Measurements from ENCODE around the gene ATP8B1.

- TF ChIP-seq, protein P1, sequence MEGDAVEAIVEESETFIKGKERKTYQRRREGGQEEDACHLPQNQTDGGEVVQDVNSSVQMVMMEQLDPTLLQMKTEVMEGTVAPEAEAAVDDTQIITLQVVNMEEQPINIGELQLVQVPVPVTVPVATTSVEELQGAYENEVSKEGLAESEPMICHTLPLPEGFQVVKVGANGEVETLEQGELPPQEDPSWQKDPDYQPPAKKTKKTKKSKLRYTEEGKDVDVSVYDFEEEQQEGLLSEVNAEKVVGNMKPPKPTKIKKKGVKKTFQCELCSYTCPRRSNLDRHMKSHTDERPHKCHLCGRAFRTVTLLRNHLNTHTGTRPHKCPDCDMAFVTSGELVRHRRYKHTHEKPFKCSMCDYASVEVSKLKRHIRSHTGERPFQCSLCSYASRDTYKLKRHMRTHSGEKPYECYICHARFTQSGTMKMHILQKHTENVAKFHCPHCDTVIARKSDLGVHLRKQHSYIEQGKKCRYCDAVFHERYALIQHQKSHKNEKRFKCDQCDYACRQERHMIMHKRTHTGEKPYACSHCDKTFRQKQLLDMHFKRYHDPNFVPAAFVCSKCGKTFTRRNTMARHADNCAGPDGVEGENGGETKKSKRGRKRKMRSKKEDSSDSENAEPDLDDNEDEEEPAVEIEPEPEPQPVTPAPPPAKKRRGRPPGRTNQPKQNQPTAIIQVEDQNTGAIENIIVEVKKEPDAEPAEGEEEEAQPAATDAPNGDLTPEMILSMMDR (IDR thresholded peaks at IDR 0.05; ENCODE audit: control extremely low read depth in 1 of 3, insufficient read depth in 1 of 3, low read depth in 1 of 3, low read length in 3 of 3) = no peak
- TF ChIP-seq EZH2 (IDR thresholded peaks at IDR 0.05; ENCODE audit: low read depth, low read length, severe bottlenecking) (no peak), KDM5A (IDR thresholded peaks at IDR 0.05; ENCODE audit: low read length) (no peak), GTF2F1 (IDR thresholded peaks at IDR 0.05; ENCODE audit: borderline replicate concordance, low read depth, low read length) (no peak), ATF2 (IDR thresholded peaks at IDR 0.05; ENCODE audit: low read length) (no peak), CEBPB (IDR thresholded peaks at IDR 0.05; ENCODE audit: low read depth, low read length) (no peak), POLR2A (IDR thresholded peaks at IDR 0.05; ENCODE audit: control extremely low read depth in 1 of 2, low read depth in 2 of 2, low read length in 2 of 2) (no peak), EP300 (IDR thresholded peaks at IDR 0.05; ENCODE audit: borderline replicate concordance in 1 of 2, low read depth in 2 of 2, low read length in 2 of 2) (no peak)
Measured at GRCh38 chr18:57705832-57706595, 97.1 kb downstream of the ATP8B1 start.

Data from H1 (cell line).